K562 (cell line): ENCODE measurements around the gene C9orf153. TPM values are rescaled to one million over a fixed set of nuclear protein-coding genes. Genes with fewer than 3 reads are reported as not detected.

Experiments
- CBX1 ChIP-seq: sonication (generic); IDR thresholded peaks from 2 replicates; pipeline ENCODE4 v1.6.1; 2016; ENCODE audit warnings: antibody characterized with exemption, low read depth, mild to moderate bottlenecking
- NCOA1 ChIP-seq: fragments of 450-650 bp; IDR thresholded peaks from 2 replicates; pipeline ENCODE4 v1.6.1; 2016; ENCODE audit warnings: low read depth
- STAT6 ChIP-seq: sonication (generic); formaldehyde crosslinking; IDR thresholded peaks from 2 replicates; pipeline ENCODE4 v1.8.1; 2023; ENCODE audit warnings: mild to moderate bottlenecking, missing genetic modification reagents
- ZBTB49 ChIP-seq: sonication (generic); formaldehyde crosslinking; IDR thresholded peaks from 2 replicates; pipeline ENCODE4 v1.8.0; 2022; ENCODE audit warnings: missing genetic modification reagents, mild to moderate bottlenecking, borderline replicate concordance
- ZNF79 ChIP-seq: fragments of 250-450 bp; sonication (Bioruptor Pico); IDR thresholded peaks from 2 replicates; pipeline ENCODE4 v1.4.0; 2020; ENCODE audit warnings: low read depth, mild to moderate bottlenecking, moderate library complexity
- polyA plus RNA-seq, 8 experiments: library from polyadenylated mRNA; depleted of rRNA in 4 of 8; stranded (reverse) in 5 of 8; unstranded in 3 of 8; fragments of >200 nt; fragmentation: Nextera tagmentation in 2 of 8; fragmentation: Illumina TruSeq in 1 of 8; extraction: Ambion mirVana in 2 of 8; extraction: Trizol in 1 of 8; gene quantifications; 2 replicates each; pipeline versions ENCODE4 v1.2.1 to v1.2.3, GENCODE V29; 2011 to 2014; ENCODE audit warnings: inconsistent platforms in 1 of 8, missing spikeins in 1 of 8
- total RNA-seq, 7 experiments: library from RNA; depleted of rRNA in 6 of 7; stranded (reverse); fragments of >200 nt in 6 of 7; fragmentation: Illumina TruSeq in 2 of 7; extraction: Trizol in 2 of 7; gene quantifications; 2 replicates each; pipeline versions ENCODE4 v1.2.1 to v1.2.3, GENCODE V29; 2011 to 2021; ENCODE audit warnings: low replicate concordance in 1 of 7

The C9orf153 gene
- total and polyA plus RNA-seq, 9 of the 15 experiments (the other 6 are each of a cell fraction or from before 2014, with no cell fraction given) = 0.07 to 1.2 (median 0.11) TPM; not detected in 5

- TF ChIP-seq ZNF79 = no peak
- no peak for TF ChIP-seq CBX1
- no peak for TF ChIP-seq NCOA1
- TF ChIP-seq STAT6 (CRISPR knock-in tag) = no peak
- no peak for TF ChIP-seq ZBTB49 (CRISPR knock-in tag)
Observed at GRCh38 chr9:86241216-86241615, 18.2 kb downstream of the C9orf153 start (continued).
